Measurements from ENCODE around the gene CYB561D1.

Gene CYB561D1

GRCh38 chr1:109502364-109502851 is 8.5 kb downstream of the CYB561D1 start:
- FAIRE-seq = no peak

- FAIRE-seq = no peak
Measured at GRCh38 chr1:109503935-109504334, 10.0 kb downstream of the CYB561D1 start.

- FAIRE-seq = no peak
Measured at GRCh38 chr1:109504974-109505373, 11.1 kb downstream of the CYB561D1 start.

- no peak for FAIRE-seq
Measured at GRCh38 chr1:109508001-109508872, 14.3 kb downstream of the CYB561D1 start.

GRCh38 chr1:109508873-109509175 is 14.9 kb downstream of the CYB561D1 start:
- FAIRE-seq = no peak

GRCh38 chr1:109509176-109510134 is 15.6 kb downstream of the CYB561D1 start, which contains the start of gene AMIGO1:
Gene AMIGO1 (minus strand): TSS chr1:109509727. CDS start chr1:109508912, 815 bp downstream.
- FAIRE-seq = no peak

- no peak for FAIRE-seq
Measured at GRCh38 chr1:109513110-109513710, 19.3 kb downstream of the CYB561D1 start.

- FAIRE-seq = no peak
Measured at GRCh38 chr1:109514846-109515245, 21.0 kb downstream of the CYB561D1 start.

- no peak for FAIRE-seq
Measured at GRCh38 chr1:109516872-109517271, 23.0 kb downstream of the CYB561D1 start.

GRCh38 chr1:109517337-109517736 is 23.4 kb downstream of the CYB561D1 start:
- no peak for FAIRE-seq

- no peak for FAIRE-seq
Measured at GRCh38 chr1:109521002-109521951, 27.4 kb downstream of the CYB561D1 start.

GRCh38 chr1:109522026-109522425 is 28.1 kb downstream of the CYB561D1 start:
- FAIRE-seq = no peak

GRCh38 chr1:109523706-109524105 is 29.8 kb downstream of the CYB561D1 start:
- no peak for FAIRE-seq

- no peak for FAIRE-seq
Measured at GRCh38 chr1:109527098-109527811, 33.4 kb downstream of the CYB561D1 start.

GRCh38 chr1:109527846-109528695 is 34.2 kb downstream of the CYB561D1 start:
- no peak for FAIRE-seq

GRCh38 chr1:109528712-109529111 is 34.8 kb downstream of the CYB561D1 start:
- no peak for FAIRE-seq

GRCh38 chr1:109529881-109530456 is 36.1 kb downstream of the CYB561D1 start:
- FAIRE-seq = no peak

- no peak for FAIRE-seq
Measured at GRCh38 chr1:109530457-109531087, 36.7 kb downstream of the CYB561D1 start.

- FAIRE-seq = no peak
Measured at GRCh38 chr1:109531380-109531779, 37.5 kb downstream of the CYB561D1 start.
